Panc1 (cell line): ENCODE data around the gene MEI4. TPM values are rescaled to one million over a fixed set of nuclear protein-coding genes. Genes with fewer than 3 reads are reported as not detected.

Experiments
- ATAC-seq: fragments of 200-7000 bp; cut with Tn5 transposase; 2 replicates; pipeline ENCODE4 v1.9.1; 2020; ENCODE audit warnings: mild to moderate bottlenecking, moderate library complexity
- BruUV-seq: library from RNA; stranded (reverse); fragments of 400-500 nt; replicated peaks from 2 replicates; lab custom pipeline; 2021; lab: Mats Ljungman, UMichigan
- CTCF ChIA-PET: fragments of 300-600 bp; sonication (Branson Sonifier 250); formaldehyde crosslinking; loops from one replicate; lab custom pipeline; 2022; ENCODE audit warnings: antibody characterized with exemption; lab: Charles Lee
- POLR2A ChIA-PET: fragments of 300-600 bp; sonication (Branson Sonifier 250); formaldehyde crosslinking; loops from one replicate; lab custom pipeline; 2022; ENCODE audit warnings: antibody characterized with exemption; lab: Charles Lee
- DNase-seq: peaks from one replicate; pipeline ENCODE4 v3.0.0-alpha.2; 2010; ENCODE audit warnings: low read depth, low spot score
- H3K27ac ChIP-seq: 2 replicates; pipeline ENCODE4 v1.5.1; 2011; ENCODE audit warnings: mild to moderate bottlenecking, low read length, inconsistent platforms
- H3K27me3 ChIP-seq: fragments of 200-500 bp; sonication (Bioruptor generic); 2 replicates; pipeline ENCODE4 v1.6.0; 2014; ENCODE audit warnings: low read length, inconsistent platforms; ENCODE audit not compliant: control insufficient read depth, insufficient read depth
- H3K36me3 ChIP-seq: fragments of 200-500 bp; sonication (Bioruptor generic); 2 replicates; pipeline ENCODE4 v1.5.1; 2014; ENCODE audit warnings: inconsistent platforms, mild to moderate bottlenecking, low read length, moderate library complexity; ENCODE audit not compliant: control insufficient read depth, insufficient read depth
- H3K4me1 ChIP-seq: 2 replicates; pipeline ENCODE4 v1.5.1; 2011; ENCODE audit warnings: inconsistent platforms, mild to moderate bottlenecking, low read length, moderate library complexity; ENCODE audit not compliant: control insufficient read depth, insufficient read depth
- H3K4me3 ChIP-seq, 2 experiments: 2 replicates each; pipeline ENCODE4 v1.5.1; 2011 to 2012; ENCODE audit warnings: low read depth in 2 of 2, low read length in 2 of 2, mild to moderate bottlenecking in 2 of 2, inconsistent platforms in 1 of 2, moderate library complexity in 1 of 2
- H3K9me3 ChIP-seq: fragments of 200-500 bp; sonication (Bioruptor generic); 2 replicates; pipeline ENCODE4 v1.5.1; 2014; ENCODE audit warnings: low read depth, mild to moderate bottlenecking, inconsistent platforms, low read length, moderate library complexity; ENCODE audit not compliant: control insufficient read depth, insufficient read depth
- CTCF ChIP-seq: fragments of 450-650 bp; IDR thresholded peaks from 2 replicates; pipeline ENCODE4 v1.5.1; 2017; ENCODE audit warnings: mild to moderate bottlenecking
- POLR2AphosphoS5 ChIP-seq: IDR thresholded peaks from 2 replicates; pipeline ENCODE4 v1.6.1; 2012; ENCODE audit warnings: mild to moderate bottlenecking, low read depth, low read length, moderate library complexity
- SIN3A ChIP-seq: IDR thresholded peaks from 2 replicates; pipeline ENCODE4 v1.6.1; 2012; ENCODE audit warnings: low read depth, mild to moderate bottlenecking, low read length, moderate library complexity, borderline replicate concordance; ENCODE audit not compliant: insufficient read depth
- TCF7L2 ChIP-seq: IDR thresholded peaks from 2 replicates; pipeline ENCODE4 v1.6.1; 2011; ENCODE audit warnings: mild to moderate bottlenecking, low read depth, low read length, inconsistent platforms
- in situ Hi-C: cut with HindIII; loops from 2 replicates; pipeline ENCODE4 v1.10.0; 2016; ENCODE audit warnings: low sequenced_read_pairs, low pct_unique_long_range_greater_than_20kb
- intact Hi-C: fragments of 100-400 bp; cut with micrococcal nuclease; formaldehyde crosslinking; loops from one replicate; pipeline ENCODE4 v1.10.0; 2022; ENCODE audit not compliant: unreplicated experiment
- total RNA-seq: library from RNA; stranded (reverse); gene quantifications from one replicate; pipeline ENCODE4 v1.2.1, GENCODE V29; 2021; ENCODE audit not compliant: unreplicated experiment
- TF ChIP-seq, protein P1 (sequence below), 2 experiments: IDR thresholded peaks; 2 replicates each; pipeline ENCODE4 v1.6.1; 2011 to 2012; ENCODE audit warnings: low read depth in 2 of 2, control low read depth in 1 of 2, low read length in 1 of 2, mild to moderate bottlenecking in 1 of 2, moderate library complexity in 1 of 2; ENCODE audit not compliant: insufficient read depth in 1 of 2

MEI4 gene
- total RNA-seq, 1 experiment from 2014 or later: 0.05 TPM

- CTCF ChIA-PET: no interaction called here
- H3K27me3 ChIP-seq: no peaks in the 10 kb centered on the region
- H3K4me3 ChIP-seq: no peak overlapping the region
- no peak overlapping the region for H3K27ac ChIP-seq
- no peaks in the 10 kb centered on the region for H3K9me3 ChIP-seq
- no peaks in the 10 kb centered on the region for H3K36me3 ChIP-seq
- POLR2A ChIA-PET: no interaction called here
- BruUV-seq: no TSS peak
- no peak for DNase-seq
- no peak for ATAC-seq
- intact Hi-C loops (no loop called here), in situ Hi-C loops (no loop called here)
- H3K4me1 ChIP-seq: no peaks in the 10 kb centered on the region
- no peak for TF ChIP-seq TCF7L2
- no peak for TF ChIP-seq POLR2AphosphoS5
- TF ChIP-seq SIN3A: no peak
Measured at GRCh38 chr6:77778527-77778926, 125.7 kb downstream of the MEI4 start.

GRCh38 chr6:77786935-77787629, 134.2 kb downstream of the MEI4 start:
- no peaks in the 10 kb centered on the region for H3K9me3 ChIP-seq
- H3K36me3 ChIP-seq: no peaks in the 10 kb centered on the region
- TF ChIP-seq CTCF (no peak), TCF7L2 (no peak), POLR2AphosphoS5 (no peak), SIN3A (no peak)
- TF ChIP-seq, protein P1, sequence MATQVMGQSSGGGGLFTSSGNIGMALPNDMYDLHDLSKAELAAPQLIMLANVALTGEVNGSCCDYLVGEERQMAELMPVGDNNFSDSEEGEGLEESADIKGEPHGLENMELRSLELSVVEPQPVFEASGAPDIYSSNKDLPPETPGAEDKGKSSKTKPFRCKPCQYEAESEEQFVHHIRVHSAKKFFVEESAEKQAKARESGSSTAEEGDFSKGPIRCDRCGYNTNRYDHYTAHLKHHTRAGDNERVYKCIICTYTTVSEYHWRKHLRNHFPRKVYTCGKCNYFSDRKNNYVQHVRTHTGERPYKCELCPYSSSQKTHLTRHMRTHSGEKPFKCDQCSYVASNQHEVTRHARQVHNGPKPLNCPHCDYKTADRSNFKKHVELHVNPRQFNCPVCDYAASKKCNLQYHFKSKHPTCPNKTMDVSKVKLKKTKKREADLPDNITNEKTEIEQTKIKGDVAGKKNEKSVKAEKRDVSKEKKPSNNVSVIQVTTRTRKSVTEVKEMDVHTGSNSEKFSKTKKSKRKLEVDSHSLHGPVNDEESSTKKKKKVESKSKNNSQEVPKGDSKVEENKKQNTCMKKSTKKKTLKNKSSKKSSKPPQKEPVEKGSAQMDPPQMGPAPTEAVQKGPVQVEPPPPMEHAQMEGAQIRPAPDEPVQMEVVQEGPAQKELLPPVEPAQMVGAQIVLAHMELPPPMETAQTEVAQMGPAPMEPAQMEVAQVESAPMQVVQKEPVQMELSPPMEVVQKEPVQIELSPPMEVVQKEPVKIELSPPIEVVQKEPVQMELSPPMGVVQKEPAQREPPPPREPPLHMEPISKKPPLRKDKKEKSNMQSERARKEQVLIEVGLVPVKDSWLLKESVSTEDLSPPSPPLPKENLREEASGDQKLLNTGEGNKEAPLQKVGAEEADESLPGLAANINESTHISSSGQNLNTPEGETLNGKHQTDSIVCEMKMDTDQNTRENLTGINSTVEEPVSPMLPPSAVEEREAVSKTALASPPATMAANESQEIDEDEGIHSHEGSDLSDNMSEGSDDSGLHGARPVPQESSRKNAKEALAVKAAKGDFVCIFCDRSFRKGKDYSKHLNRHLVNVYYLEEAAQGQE (IDR thresholded peaks at IDR 0.05; ENCODE audit: insufficient read depth in 1 of 2, low read depth in 2 of 2, low read length in 1 of 2): no peak
- no peaks in the 10 kb centered on the region for H3K27me3 ChIP-seq
- no peaks in the 10 kb centered on the region for H3K4me1 ChIP-seq
- no TSS peak for BruUV-seq
- ChIA-PET POLR2A (no interaction called here), CTCF (no interaction called here)
- ATAC-seq: no peak
- in situ Hi-C loops: no loop called here
- no peak for DNase-seq
- H3K4me3 ChIP-seq: no peak overlapping the region
- H3K27ac ChIP-seq: no peak overlapping the region
- intact Hi-C loops: no loop called here
